IPS-NIHi7 (cell line): Measurements from ENCODE around the gene SAMD4A.

ENCODE experiments used
- DNase-seq: peaks from one replicate; pipeline ENCODE4 v3.0.0; 2012; ENCODE audit warnings: mixed read lengths; ENCODE audit errors: extremely low spot score

The SAMD4A gene

GRCh38 chr14:54680651-54681050, 113.7 kb downstream of the SAMD4A start:
- DNase-seq: no peak

- DNase-seq: no peak
Measured at GRCh38 chr14:54681811-54682261, 114.9 kb downstream of the SAMD4A start.

GRCh38 chr14:54682578-54682977, 115.7 kb downstream of the SAMD4A start:
- DNase-seq: no peak

- DNase-seq: peak; percentile 70
Measured at GRCh38 chr14:54683882-54684794, 117.2 kb downstream of the SAMD4A start.

- DNase-seq: no peak
Measured at GRCh38 chr14:54685286-54685845, 118.4 kb downstream of the SAMD4A start.

GRCh38 chr14:54686219-54686870, 119.4 kb downstream of the SAMD4A start:
- DNase-seq: no peak

- DNase-seq: no peak
Measured at GRCh38 chr14:54686871-54687749, 120.2 kb downstream of the SAMD4A start.

GRCh38 chr14:54687750-54688119, 120.8 kb downstream of the SAMD4A start:
- no peak for DNase-seq

GRCh38 chr14:54688229-54688628, 121.3 kb downstream of the SAMD4A start:
- DNase-seq: no peak

- no peak for DNase-seq
Measured at GRCh38 chr14:54689928-54690327, 123.0 kb downstream of the SAMD4A start.

- no peak for DNase-seq
Measured at GRCh38 chr14:54690887-54691286, 124.0 kb downstream of the SAMD4A start.

- DNase-seq: peak; percentile 80
Measured at GRCh38 chr14:54691525-54692283, 124.8 kb downstream of the SAMD4A start.

GRCh38 chr14:54692284-54692772, 125.4 kb downstream of the SAMD4A start:
- DNase-seq: no peak

- DNase-seq: no peak
Measured at GRCh38 chr14:54693761-54694160, 126.8 kb downstream of the SAMD4A start.

GRCh38 chr14:54695196-54695595, 128.3 kb downstream of the SAMD4A start:
- DNase-seq: no peak

GRCh38 chr14:54697001-54697400, 130.1 kb downstream of the SAMD4A start:
- no peak for DNase-seq

- no peak for DNase-seq
Measured at GRCh38 chr14:54697803-54698202, 130.9 kb downstream of the SAMD4A start.

GRCh38 chr14:54698501-54698900, 131.6 kb downstream of the SAMD4A start:
- DNase-seq: no peak

GRCh38 chr14:54698966-54699530, 132.1 kb downstream of the SAMD4A start:
- peak; percentile 42 for DNase-seq

GRCh38 chr14:54699735-54700134, 132.8 kb downstream of the SAMD4A start:
- no peak for DNase-seq
